Thyroid gland (tissue), 4 donors: Measurements from ENCODE around the gene SUGP2.

Experiments
- CTCF ChIP-seq, 6 experiments: fragments of 200-600 bp in 3 of 6; fragments of 450-650 bp in 3 of 6; sonication (generic) in 3 of 6; IDR thresholded peaks; one replicate each; pipeline ENCODE4 v1.5.1; 2016 to 2019; ENCODE audit warnings: antibody characterized with exemption in 6 of 6, mild to moderate bottlenecking in 2 of 6, inconsistent platforms in 1 of 6, moderate library complexity in 1 of 6
- POLR2A ChIP-seq, 2 donors: fragments of 450-650 bp; IDR thresholded peaks; one replicate each; pipeline ENCODE4 v1.6.1; 2017; ENCODE audit warnings: antibody characterized with exemption in 2 of 2, mild to moderate bottlenecking in 2 of 2, moderate library complexity in 1 of 2

- no peak for TF ChIP-seq CTCF (IDR thresholded peaks at IDR 0.05)
- no peak for TF ChIP-seq POLR2A (IDR thresholded peaks at IDR 0.05)
These were observed 58.3 kb downstream of the SUGP2 start for GRCh38 chr19:18975011-18975410.
